Testis (tissue), 3 donors: ENCODE results near the gene FBF1. TPM values are rescaled to one million over a fixed set of nuclear protein-coding genes. Genes with fewer than 3 reads are reported as not detected.

Source experiments
- DNase-seq: peaks from one replicate; pipeline ENCODE4 v3.0.0-alpha.2; 2019
- H3K27ac ChIP-seq, 2 donors: fragments of 200-600 bp; sonication (generic); one replicate each; pipeline ENCODE4 v1.5.1; 2019
- H3K27me3 ChIP-seq: fragments of 200-600 bp; sonication (generic); one replicate; pipeline ENCODE4 v1.5.1; 2019
- H3K36me3 ChIP-seq: fragments of 200-600 bp; sonication (generic); one replicate; pipeline ENCODE4 v1.5.1; 2017; ENCODE audit warnings: low read depth; ENCODE audit errors: missing control alignments
- H3K4me1 ChIP-seq: fragments of 200-600 bp; sonication (generic); one replicate; pipeline ENCODE4 v1.5.1; 2019
- H3K4me3 ChIP-seq, 2 donors: fragments of 200-600 bp; sonication (generic); one replicate each; pipeline ENCODE4 v1.5.1; 2017 to 2019
- H3K9me3 ChIP-seq: fragments of 200-600 bp; sonication (generic); one replicate; pipeline ENCODE4 v1.5.1; 2017
- POLR2A ChIP-seq: fragments of 450-650 bp; IDR thresholded peaks from one replicate; pipeline ENCODE4 v1.6.1; 2017; ENCODE audit warnings: antibody characterized with exemption, mild to moderate bottlenecking, moderate library complexity
- WGBS, 2 donors: methylation state at CpG; one replicate each; pipeline ENCODE4 v1.1.5; 2018; 5-methylcytosine and 5-hydroxymethylcytosine counted together
- intact Hi-C: fragments of 100-400 bp; cut with DNase I; formaldehyde crosslinking; loops from one replicate; pipeline ENCODE4 v1.15.1; 2023; ENCODE audit warnings: low total_unique reads
- polyA plus RNA-seq: library from polyadenylated mRNA; stranded (reverse); fragments of 350-450 nt; fragmentation: Illumina TruSeq; extraction: RNeasy Lipid Tissue Mini Kit (QIAGEN cat#74804); gene quantifications from one replicate; pipeline ENCODE4 v1.2.3, GENCODE V29; 2014; ENCODE audit warnings: low read depth, low replicate concordance; ENCODE audit not compliant: insufficient read depth
- total RNA-seq, 2 donors: library from RNA; depleted of rRNA; stranded (reverse); fragments of >200 nt; gene quantifications; one replicate each; pipeline ENCODE4 v1.2.3, GENCODE V29; 2016
- TF ChIP-seq, protein P1 (sequence below), 3 experiments: fragments of 450-650 bp in 2 of 3; fragments of 200-600 bp in 1 of 3; sonication (generic) in 1 of 3; IDR thresholded peaks; one replicate each; pipeline ENCODE4 v1.5.1; 2016 to 2019; ENCODE audit warnings: antibody characterized with exemption in 3 of 3, mild to moderate bottlenecking in 2 of 3, moderate library complexity in 1 of 3

FBF1 gene
- total and polyA plus RNA-seq, 3 donors from 2014 or later = 81.1 to 119 (median 85.4) TPM

DNA sequence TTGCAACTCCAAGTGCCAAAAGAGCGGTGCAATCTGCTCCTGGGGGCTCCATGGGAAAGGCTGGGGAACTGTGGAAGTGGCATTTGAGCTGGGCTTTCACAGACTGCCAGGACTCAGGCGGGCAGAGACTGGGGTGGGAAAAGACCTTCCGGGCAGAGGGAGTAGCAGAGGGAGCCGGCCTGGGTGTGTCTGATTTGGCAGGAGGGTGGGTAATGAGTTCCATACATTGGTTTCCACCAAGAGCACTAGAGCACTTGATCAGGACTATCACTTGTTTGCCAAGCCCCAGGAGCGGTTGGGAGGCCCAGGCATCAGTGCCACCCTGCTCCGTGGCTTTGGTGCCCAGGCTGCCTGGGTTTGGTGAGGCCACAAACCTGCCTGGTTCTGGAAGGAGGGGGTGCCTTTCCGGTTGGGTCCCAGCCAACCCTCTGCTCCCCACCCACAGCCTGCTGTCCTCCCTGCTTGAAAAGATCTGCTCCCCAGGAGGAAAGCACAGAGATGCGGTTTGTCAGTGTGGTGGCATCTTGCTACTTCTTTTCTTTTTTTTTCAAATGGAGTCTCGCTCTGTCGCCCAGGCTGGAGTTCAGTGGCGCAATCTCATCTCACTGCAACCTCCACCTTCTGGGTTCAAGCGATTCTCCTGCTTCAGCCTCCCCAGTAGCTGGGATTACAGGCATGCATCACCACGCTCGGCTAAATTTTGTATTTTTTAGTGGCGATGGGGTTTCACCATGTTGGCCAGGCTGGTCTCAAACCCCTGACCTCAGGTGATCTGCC is 59.0 kb downstream of the FBF1 start:
- TF ChIP-seq, protein P1, sequence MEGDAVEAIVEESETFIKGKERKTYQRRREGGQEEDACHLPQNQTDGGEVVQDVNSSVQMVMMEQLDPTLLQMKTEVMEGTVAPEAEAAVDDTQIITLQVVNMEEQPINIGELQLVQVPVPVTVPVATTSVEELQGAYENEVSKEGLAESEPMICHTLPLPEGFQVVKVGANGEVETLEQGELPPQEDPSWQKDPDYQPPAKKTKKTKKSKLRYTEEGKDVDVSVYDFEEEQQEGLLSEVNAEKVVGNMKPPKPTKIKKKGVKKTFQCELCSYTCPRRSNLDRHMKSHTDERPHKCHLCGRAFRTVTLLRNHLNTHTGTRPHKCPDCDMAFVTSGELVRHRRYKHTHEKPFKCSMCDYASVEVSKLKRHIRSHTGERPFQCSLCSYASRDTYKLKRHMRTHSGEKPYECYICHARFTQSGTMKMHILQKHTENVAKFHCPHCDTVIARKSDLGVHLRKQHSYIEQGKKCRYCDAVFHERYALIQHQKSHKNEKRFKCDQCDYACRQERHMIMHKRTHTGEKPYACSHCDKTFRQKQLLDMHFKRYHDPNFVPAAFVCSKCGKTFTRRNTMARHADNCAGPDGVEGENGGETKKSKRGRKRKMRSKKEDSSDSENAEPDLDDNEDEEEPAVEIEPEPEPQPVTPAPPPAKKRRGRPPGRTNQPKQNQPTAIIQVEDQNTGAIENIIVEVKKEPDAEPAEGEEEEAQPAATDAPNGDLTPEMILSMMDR (IDR thresholded peaks at IDR 0.05) = no peak
- TF ChIP-seq POLR2A = no peak
- Histone ChIP-seq H3K9me3 (no peaks in the 10 kb centered on the region), H3K27me3 (no peaks in the 10 kb centered on the region), H3K36me3 (no peaks in the 10 kb centered on the region), H3K27ac (no peak overlapping the region), H3K4me1 (peaks cover 9% of the 10 kb centered on the region), H3K4me3 (no peak overlapping the region)
- intact Hi-C loops = no loop called here
- 87 to 90% methylated on average over 13 to 15 of the region's 15 CpGs for WGBS, 2 donors
- DNase-seq = no peak

DNA sequence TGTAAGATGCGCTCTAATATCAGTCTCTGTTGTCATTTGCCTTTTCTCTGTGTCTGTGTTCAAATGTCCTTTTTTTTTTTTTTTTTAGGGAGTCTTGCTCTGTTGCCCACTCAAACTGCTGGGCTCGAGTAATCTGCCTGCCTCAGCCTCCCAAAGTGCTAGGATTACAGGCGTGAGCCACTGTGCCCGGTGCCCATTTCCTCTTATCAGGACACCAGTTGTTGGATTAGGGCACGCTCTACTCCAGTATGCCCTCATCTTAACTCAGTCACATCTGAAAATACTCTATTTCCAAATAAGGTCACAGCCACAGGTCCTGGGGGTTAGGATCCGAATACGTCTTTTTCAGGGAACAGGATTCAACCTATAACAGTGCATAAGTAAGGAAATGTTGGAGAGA is 60.6 kb downstream of the FBF1 start:
- H3K4me1 ChIP-seq = peaks cover 25% of the 10 kb centered on the region
- no peak overlapping the region for H3K27ac ChIP-seq
- no peak overlapping the region for H3K4me3 ChIP-seq
- intact Hi-C loops = no loop called here
- no peak for DNase-seq
- no peaks in the 10 kb centered on the region for H3K9me3 ChIP-seq
- H3K27me3 ChIP-seq = no peaks in the 10 kb centered on the region
- H3K36me3 ChIP-seq = no peaks in the 10 kb centered on the region
- 60 to 70% methylated on average over 7 of the region's 7 CpGs for WGBS, 2 donors
- TF ChIP-seq POLR2A = no peak
- TF ChIP-seq, protein P1 (IDR thresholded peaks at IDR 0.05) = no peak

DNA sequence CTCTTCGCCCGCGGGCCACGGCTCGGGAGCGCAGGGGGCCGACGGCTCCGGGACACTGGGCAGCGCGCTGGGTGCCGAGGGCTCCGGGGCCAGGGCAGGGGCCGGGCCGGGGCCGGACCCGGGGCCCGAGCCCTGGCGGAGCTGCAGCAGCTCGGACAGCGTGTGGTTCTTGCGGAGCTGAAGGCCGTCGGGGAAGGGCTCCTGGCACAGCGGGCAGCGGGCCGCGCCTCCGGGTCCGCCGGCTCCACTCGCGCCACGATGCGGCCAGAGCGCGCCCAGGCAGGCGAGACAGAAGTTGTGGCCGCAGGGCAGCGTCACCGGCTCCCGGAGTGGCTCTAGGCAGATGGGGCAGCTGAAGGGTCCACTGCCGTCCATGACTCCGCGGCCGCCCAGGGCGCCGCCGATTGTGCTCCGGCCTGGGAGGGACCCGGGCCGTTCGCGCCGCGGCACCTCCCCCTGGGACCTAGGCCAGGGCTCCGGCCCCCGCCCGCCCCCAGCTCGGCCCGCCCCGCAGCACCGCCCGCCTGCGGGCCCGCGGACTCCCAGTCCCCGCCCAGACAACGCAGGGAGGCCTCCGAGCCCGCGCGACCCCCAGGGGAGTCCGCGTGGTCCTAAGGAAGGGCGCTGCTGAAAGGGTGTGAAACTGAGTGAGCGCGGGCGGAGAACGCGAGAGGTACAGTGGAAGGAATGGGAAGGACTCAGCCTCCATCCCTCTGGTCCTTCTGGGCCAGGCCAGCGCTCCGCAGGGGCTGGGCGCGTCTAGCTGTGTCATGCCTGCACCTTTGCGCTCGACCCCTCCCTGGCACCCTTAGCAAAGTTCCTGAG is 62.5 kb downstream of the FBF1 start, which contains the start of gene TRIM47:
Gene TRIM47, minus strand, starts transcription at position 408 of the 825 bp plus-strand sequence. Its CDS starts 33 bp downstream, at position 375.
- intact Hi-C loops = no loop called here
- H3K27me3 ChIP-seq = no peaks in the 10 kb centered on the region
- H3K4me1 ChIP-seq = peaks cover 40% of the 10 kb centered on the region
- H3K27ac ChIP-seq = peak within 1 kb of the TSS; percentile 90 to 91
- H3K4me3 ChIP-seq = peak within 1 kb of the TSS; percentile 62 to 76
- H3K9me3 ChIP-seq = no peaks in the 10 kb centered on the region
- 1 to 2% methylated on average over 21 to 65 of the region's 87 CpGs for WGBS, 2 donors
- no peaks in the 10 kb centered on the region for H3K36me3 ChIP-seq
- DNase-seq = peak; percentile 74
- peak; percentile 58 for TF ChIP-seq POLR2A
- TF ChIP-seq, protein P1 (IDR thresholded peaks at IDR 0.05) = peak in 1 of 3 experiments; percentile 2

DNA sequence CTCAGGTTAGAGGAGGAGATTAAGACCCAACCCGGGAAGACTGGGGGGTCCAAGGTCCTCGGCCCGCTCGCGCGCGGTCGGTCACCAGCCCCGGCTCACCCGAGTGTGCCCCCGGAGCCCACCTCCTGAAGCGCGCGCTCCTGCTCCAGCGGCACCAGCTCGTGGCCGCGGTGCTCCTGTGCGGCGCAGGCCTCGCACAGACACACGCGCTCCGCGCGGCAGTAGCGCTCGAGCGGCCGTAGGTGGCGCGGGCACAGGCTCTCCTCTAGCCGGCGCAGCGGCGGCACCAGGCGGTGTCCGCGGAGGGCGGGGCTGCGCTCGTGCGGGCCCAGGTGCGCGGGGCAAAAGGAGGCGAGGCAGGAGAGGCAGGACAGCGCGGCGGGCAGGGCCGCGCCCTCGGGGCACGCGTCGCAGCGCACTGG is 63.1 kb downstream of the FBF1 start:
- intact Hi-C loops = no loop called here
- TF ChIP-seq POLR2A = no peak
- TF ChIP-seq, protein P1 (IDR thresholded peaks at IDR 0.05) = peak; percentile 13 to 46 (median 41)
- no peaks in the 10 kb centered on the region for H3K27me3 ChIP-seq
- no peaks in the 10 kb centered on the region for H3K9me3 ChIP-seq
- no peaks in the 10 kb centered on the region for H3K36me3 ChIP-seq
- DNase-seq = peak; percentile 54
- peak overlapping the region; percentile 90 to 91 for H3K27ac ChIP-seq
- WGBS, 2 donors = 0 to 1% methylated on average over 27 to 56 of the region's 56 CpGs
- H3K4me1 ChIP-seq = peaks cover 46% of the 10 kb centered on the region
- H3K4me3 ChIP-seq = peak overlapping the region; percentile 62 to 76
